Stimulated activated CD4-positive, alpha-beta T cell treated with anti-CD3 and anti-CD28 coated beads, TNF-alpha, amount 100 ng/mL, for 4 hours (primary cell): ENCODE results near the gene ATP8A1.

Experiments
- DNase-seq, 3 experiments: peaks; one replicate each; pipeline ENCODE4 v3.0.0-alpha.2; 2020; ENCODE audit warnings: low read depth in 3 of 3

The ATP8A1 gene

GRCh38 chr4:42366959-42367358, 289.9 kb downstream of the ATP8A1 start:
- DNase-seq, result no peak

- DNase-seq, result no peak
Measured at GRCh38 chr4:42364266-42365053, 292.4 kb downstream of the ATP8A1 start.

GRCh38 chr4:42363614-42364013, 293.3 kb downstream of the ATP8A1 start:
- no peak for DNase-seq

GRCh38 chr4:42362591-42362990, 294.3 kb downstream of the ATP8A1 start:
- DNase-seq, result no peak

GRCh38 chr4:42361456-42361855, 295.4 kb downstream of the ATP8A1 start:
- no peak for DNase-seq

- no peak for DNase-seq
Measured at GRCh38 chr4:42360256-42360669, 296.6 kb downstream of the ATP8A1 start.

- DNase-seq, result no peak
Measured at GRCh38 chr4:42359711-42360110, 297.2 kb downstream of the ATP8A1 start.
